Measurements from ENCODE around the gene C6orf132.

C6orf132 gene

GRCh38 chr6:42083530-42083929 is 58.9 kb downstream of the C6orf132 start:
- Mint-ChIP-seq H3K27me3 (ENCODE audit: low read depth) (no peaks in the 10 kb centered on the region), H3K9me3 (no peaks in the 10 kb centered on the region), H3K4me3 (no peak overlapping the region), H3K36me3 (ENCODE audit: low read depth) (peaks cover 27% of the 10 kb centered on the region), H3K27ac (no peak overlapping the region), H3K4me1 (no peaks in the 10 kb centered on the region)
- TF ChIP-seq CTCF (IDR thresholded peaks at IDR 0.05; ENCODE audit: unreplicated experiment in 3 of 3), result no peak

- H3K36me3 Mint-ChIP-seq (ENCODE audit: low read depth), result peaks cover 51% of the 10 kb centered on the region
- no peaks in the 10 kb centered on the region for H3K9me3 Mint-ChIP-seq
- H3K4me1 Mint-ChIP-seq, result no peaks in the 10 kb centered on the region
- no peak for TF ChIP-seq CTCF (IDR thresholded peaks at IDR 0.05; ENCODE audit: unreplicated experiment in 3 of 3)
- no peaks in the 10 kb centered on the region for H3K27me3 Mint-ChIP-seq (ENCODE audit: low read depth)
- H3K27ac Mint-ChIP-seq, result no peak overlapping the region
- H3K4me3 Mint-ChIP-seq, result no peak overlapping the region
Measured at GRCh38 chr6:42079941-42080464, 62.4 kb downstream of the C6orf132 start.

- H3K4me3 Mint-ChIP-seq, result no peak overlapping the region
- no peak overlapping the region for H3K27ac Mint-ChIP-seq
- H3K27me3 Mint-ChIP-seq (ENCODE audit: low read depth), result no peaks in the 10 kb centered on the region
- H3K36me3 Mint-ChIP-seq (ENCODE audit: low read depth), result peaks cover 56% of the 10 kb centered on the region
- TF ChIP-seq CTCF (IDR thresholded peaks at IDR 0.05; ENCODE audit: unreplicated experiment in 3 of 3), result no peak
- no peaks in the 10 kb centered on the region for H3K4me1 Mint-ChIP-seq
- H3K9me3 Mint-ChIP-seq, result no peaks in the 10 kb centered on the region
Measured at GRCh38 chr6:42078386-42078785, 64.0 kb downstream of the C6orf132 start.

GRCh38 chr6:42075159-42075838 is 67.1 kb downstream of the C6orf132 start:
- Mint-ChIP-seq H3K36me3 (ENCODE audit: low read depth) (peaks cover 55% of the 10 kb centered on the region), H3K4me3 (no peak overlapping the region), H3K4me1 (no peaks in the 10 kb centered on the region), H3K27me3 (ENCODE audit: low read depth) (no peaks in the 10 kb centered on the region), H3K27ac (no peak overlapping the region), H3K9me3 (no peaks in the 10 kb centered on the region)
- TF ChIP-seq CTCF (IDR thresholded peaks at IDR 0.05; ENCODE audit: unreplicated experiment in 3 of 3), result peak; percentile 81 to 87 (median 85)

GRCh38 chr6:42073287-42073686 is 69.1 kb downstream of the C6orf132 start:
- no peaks in the 10 kb centered on the region for H3K27me3 Mint-ChIP-seq (ENCODE audit: low read depth)
- H3K36me3 Mint-ChIP-seq (ENCODE audit: low read depth), result peaks cover 46% of the 10 kb centered on the region

More at GRCh38 chr6:42073287-42073686, 69.1 kb downstream of the C6orf132 start:
- no peaks in the 10 kb centered on the region for H3K4me1 Mint-ChIP-seq
- TF ChIP-seq CTCF (IDR thresholded peaks at IDR 0.05; ENCODE audit: unreplicated experiment in 3 of 3), result no peak
- H3K9me3 Mint-ChIP-seq, result no peaks in the 10 kb centered on the region
- no peak overlapping the region for H3K27ac Mint-ChIP-seq
- H3K4me3 Mint-ChIP-seq, result no peak overlapping the region
